IgD-negative memory B cell (primary cell): ENCODE results near the gene CCM2. TPM values are rescaled to one million over a fixed set of nuclear protein-coding genes. Genes with fewer than 3 reads are reported as not detected.

Source experiments
- H3K27ac Mint-ChIP-seq, 3 donors: one replicate each; pipeline ENCODE4 v1.8.0; 2020 to 2022; ENCODE audit warnings: mild to moderate bottlenecking in 3 of 3, mixed read lengths in 3 of 3, moderate library complexity in 1 of 3
- H3K27me3 Mint-ChIP-seq: one replicate; pipeline ENCODE4 v1.8.0; 2021; ENCODE audit warnings: mixed read lengths
- H3K36me3 Mint-ChIP-seq: one replicate; pipeline ENCODE4 v1.8.0; 2020; ENCODE audit warnings: mild to moderate bottlenecking, mixed read lengths
- H3K4me1 Mint-ChIP-seq, 3 donors: one replicate each; pipeline ENCODE4 v1.8.0; 2020 to 2022; ENCODE audit warnings: mixed read lengths in 3 of 3, mild to moderate bottlenecking in 1 of 3
- H3K4me3 Mint-ChIP-seq, 4 donors: one replicate each; pipeline ENCODE4 v1.8.0; 2020 to 2022; ENCODE audit warnings: mild to moderate bottlenecking in 4 of 4, mixed read lengths in 4 of 4, moderate library complexity in 3 of 4
- H3K9me3 Mint-ChIP-seq, 3 donors: one replicate each; pipeline ENCODE4 v1.8.0; 2020 to 2021; ENCODE audit warnings: mixed read lengths in 3 of 3, mild to moderate bottlenecking in 1 of 3
- polyA plus RNA-seq: library from polyadenylated mRNA; unstranded; fragments of 300-500 nt; fragmentation: Illumina TruSeq; gene quantifications from one replicate; pipeline ENCODE4 v1.2.3, GENCODE V29; 2021

The CCM2 gene
- polyA plus RNA-seq, 1 donor from 2014 or later = 81.8 TPM

DNA sequence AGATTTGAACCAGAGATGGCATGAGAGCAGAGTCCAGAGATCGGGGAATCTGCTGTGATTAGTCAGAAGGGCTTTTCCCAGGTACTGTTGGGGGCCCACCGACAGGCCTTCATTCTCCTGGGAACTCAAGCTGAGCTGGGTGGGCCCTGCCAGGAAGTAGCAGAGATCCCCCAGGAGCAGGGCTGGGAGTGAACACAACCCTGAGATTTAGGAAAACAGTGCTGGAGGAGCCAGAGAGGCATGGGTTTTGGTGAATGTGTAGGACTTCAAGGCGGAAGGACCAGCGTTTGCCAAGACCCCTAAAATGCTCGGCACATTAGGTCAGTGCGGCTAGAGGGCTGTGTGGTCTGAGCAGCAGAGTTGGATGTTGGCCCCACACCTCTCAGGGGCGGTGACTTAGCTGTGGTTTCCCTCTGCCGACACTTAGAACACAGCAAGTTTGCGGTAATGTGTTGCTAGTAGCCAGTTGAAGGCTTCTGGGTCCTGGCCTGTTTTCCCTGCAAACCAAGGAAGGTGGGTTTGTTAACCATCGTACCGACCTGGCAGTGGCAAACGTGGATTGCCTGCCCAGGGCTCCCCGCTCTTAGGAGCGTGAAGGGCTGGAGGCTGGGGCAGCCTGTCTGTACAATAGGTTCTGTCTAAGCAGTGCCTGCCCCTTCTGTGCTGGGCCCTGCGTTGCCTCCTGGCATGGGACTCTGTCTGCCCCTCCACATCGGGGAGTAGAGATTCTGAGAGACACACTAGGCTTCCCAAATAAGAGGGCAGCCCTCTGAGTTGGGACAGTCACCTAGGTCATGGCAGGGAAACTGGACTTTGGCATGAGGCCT is 74.7 kb downstream of the CCM2 start:
- Mint-ChIP-seq H3K9me3 (no peaks in the 10 kb centered on the region), H3K4me1 (peaks cover 0 to 3% (median 3%) of the 10 kb centered on the region in 3 donors), H3K27ac (no peak overlapping the region), H3K27me3 (no peaks in the 10 kb centered on the region), H3K4me3 (no peak overlapping the region), H3K36me3 (no peaks in the 10 kb centered on the region)

DNA sequence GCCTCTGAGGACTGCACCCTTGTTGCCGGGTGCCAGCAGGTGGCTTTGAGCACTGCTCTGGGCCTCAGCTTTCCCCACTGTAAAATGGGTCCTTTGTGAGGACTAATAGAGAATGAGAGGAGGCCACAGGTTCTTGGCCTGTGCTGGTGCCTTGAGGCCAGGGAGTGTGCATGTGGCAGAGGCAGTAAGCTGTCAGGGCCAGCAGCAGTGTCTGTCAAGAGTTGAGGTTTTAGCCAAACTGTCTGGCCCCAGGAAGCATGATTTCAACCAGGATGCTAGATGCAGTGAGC is 75.3 kb downstream of the CCM2 start:
- Mint-ChIP-seq H3K27ac (no peak overlapping the region), H3K9me3 (no peaks in the 10 kb centered on the region), H3K4me1 (peaks cover 0 to 3% (median 3%) of the 10 kb centered on the region in 3 donors), H3K36me3 (no peaks in the 10 kb centered on the region), H3K27me3 (no peaks in the 10 kb centered on the region), H3K4me3 (no peak overlapping the region)

DNA sequence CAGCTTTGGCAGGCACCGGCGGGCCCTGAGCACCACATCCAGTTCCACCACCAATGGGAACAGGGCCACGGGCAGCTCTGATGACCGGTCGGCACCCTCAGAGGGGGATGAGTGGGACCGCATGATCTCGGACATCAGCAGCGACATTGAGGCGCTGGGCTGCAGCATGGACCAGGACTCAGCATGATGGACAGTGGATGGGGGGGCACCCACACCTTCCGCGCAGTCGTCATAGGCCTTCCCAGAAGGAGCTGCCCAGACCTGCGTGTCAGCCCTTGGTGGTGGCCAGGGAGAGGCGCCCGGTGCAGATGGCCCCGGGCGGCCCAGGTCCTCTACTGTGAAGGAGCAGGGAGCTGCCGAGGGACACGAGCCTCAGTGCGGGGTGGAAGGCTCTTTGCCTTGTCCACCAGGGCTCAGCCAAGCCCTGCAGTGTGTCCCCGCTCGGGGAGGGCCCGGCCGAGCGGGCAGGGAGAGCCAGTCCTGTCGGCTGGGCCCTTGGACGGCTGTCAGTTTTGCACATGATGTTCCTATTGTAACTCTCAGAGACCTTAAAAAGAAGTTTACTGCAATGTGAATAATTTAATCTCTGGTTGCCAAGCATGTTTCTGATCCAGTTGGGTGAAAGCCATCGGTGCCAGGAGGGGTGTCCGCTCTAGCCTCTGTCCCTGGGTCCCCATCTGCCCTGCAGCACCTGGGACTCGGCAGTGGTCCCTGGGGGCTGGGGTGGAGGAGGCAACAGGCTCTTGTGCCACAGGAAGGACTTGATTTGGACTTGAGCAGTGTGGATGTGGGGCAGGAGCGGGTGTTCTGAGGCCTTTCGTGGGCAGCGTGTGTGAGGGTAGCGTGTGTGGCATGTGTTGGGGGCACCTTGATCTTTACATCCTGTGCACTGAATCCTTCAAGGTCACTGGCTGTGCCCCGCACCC is 76.1 kb downstream of the CCM2 start:
- H3K27me3 Mint-ChIP-seq = no peaks in the 10 kb centered on the region
- peak overlapping the region in 1 of 3 donors; percentile 39 for H3K27ac Mint-ChIP-seq
- H3K9me3 Mint-ChIP-seq = no peaks in the 10 kb centered on the region
- H3K36me3 Mint-ChIP-seq = no peaks in the 10 kb centered on the region
- no peak overlapping the region for H3K4me3 Mint-ChIP-seq
- peaks cover 0 to 3% (median 3%) of the 10 kb centered on the region in 3 donors for H3K4me1 Mint-ChIP-seq

DNA sequence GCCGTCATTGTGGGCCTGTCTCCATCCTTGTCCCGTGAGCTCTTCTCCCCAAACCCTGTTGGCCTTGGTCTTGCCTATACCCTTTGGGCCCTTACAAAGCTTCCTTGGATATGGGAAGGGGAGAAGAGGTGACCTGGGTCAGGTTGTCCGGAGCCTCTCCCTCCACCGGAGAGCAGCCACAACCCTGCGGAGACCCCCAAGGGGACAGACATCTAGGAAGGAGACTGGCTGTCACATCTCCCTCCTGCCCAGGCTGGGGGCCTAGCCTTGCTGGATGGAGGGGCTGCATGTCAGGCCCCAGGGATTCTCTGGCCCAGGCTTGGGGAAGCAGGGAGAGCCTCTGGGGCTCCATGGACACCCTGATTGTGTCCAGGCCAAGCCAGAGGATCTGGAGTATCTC is 76.9 kb downstream of the CCM2 start:
- Mint-ChIP-seq H3K27ac (peak overlapping the region in 1 of 3 donors; percentile 39), H3K36me3 (no peaks in the 10 kb centered on the region), H3K27me3 (no peaks in the 10 kb centered on the region), H3K9me3 (no peaks in the 10 kb centered on the region), H3K4me3 (no peak overlapping the region), H3K4me1 (peaks cover 0 to 3% (median 0%) of the 10 kb centered on the region in 3 donors)

DNA sequence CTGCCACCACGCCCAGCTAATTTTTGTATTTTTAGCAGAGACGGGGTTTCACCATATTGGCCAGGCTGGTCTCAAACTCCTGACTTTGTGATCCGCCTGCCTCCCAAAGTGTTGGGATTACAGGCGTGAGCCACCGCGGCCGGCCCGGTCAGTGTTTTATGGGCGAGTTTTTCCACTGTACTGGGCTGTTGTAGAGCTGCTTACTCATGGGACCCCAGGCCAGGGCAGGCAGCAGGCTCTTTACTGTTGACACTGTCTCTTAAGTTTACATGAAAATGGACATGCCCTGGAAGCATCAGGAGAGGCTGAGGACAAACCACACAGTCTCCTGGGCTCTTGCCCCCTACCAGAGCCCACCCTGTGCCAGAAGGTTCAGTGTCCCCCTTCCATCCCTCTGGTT is 77.6 kb downstream of the CCM2 start:
- H3K4me1 Mint-ChIP-seq = peaks cover 0 to 3% (median 0%) of the 10 kb centered on the region in 3 donors
- H3K36me3 Mint-ChIP-seq = no peaks in the 10 kb centered on the region
- no peaks in the 10 kb centered on the region for H3K9me3 Mint-ChIP-seq
- no peaks in the 10 kb centered on the region for H3K27me3 Mint-ChIP-seq
- H3K27ac Mint-ChIP-seq = no peak overlapping the region
- H3K4me3 Mint-ChIP-seq = no peak overlapping the region

DNA sequence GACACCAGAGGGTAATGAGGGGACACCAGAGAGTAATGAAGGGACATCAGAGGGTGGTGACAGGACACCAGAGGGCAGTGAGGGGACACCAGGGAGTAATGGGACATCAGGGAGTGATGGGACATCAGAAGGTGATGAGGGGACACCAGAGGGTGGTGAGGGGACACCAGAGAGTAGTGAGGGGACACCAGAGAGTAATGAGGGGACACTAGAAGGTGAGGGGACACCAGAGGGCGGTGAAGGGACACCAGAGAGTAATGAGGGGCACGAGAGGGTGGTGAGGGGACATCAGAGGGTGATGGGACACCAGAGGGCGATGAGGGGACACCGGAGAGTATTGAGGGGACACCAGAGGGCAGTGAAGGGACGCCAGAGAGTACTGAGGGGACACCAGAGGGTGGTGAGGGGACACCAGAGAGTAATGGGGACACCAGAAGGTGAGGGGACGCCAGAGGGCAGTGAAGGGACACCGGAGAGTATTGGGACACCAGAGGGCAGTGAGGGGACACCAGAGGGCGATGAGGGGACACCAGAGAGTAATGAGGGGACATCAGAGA is 78.2 kb downstream of the CCM2 start:
- no peak overlapping the region for H3K4me3 Mint-ChIP-seq
- H3K9me3 Mint-ChIP-seq = no peaks in the 10 kb centered on the region
- peaks cover 0 to 3% (median 0%) of the 10 kb centered on the region in 3 donors for H3K4me1 Mint-ChIP-seq
- H3K27ac Mint-ChIP-seq = peak overlapping the region in 1 of 3 donors; percentile 86
- no peaks in the 10 kb centered on the region for H3K36me3 Mint-ChIP-seq
- no peaks in the 10 kb centered on the region for H3K27me3 Mint-ChIP-seq

DNA sequence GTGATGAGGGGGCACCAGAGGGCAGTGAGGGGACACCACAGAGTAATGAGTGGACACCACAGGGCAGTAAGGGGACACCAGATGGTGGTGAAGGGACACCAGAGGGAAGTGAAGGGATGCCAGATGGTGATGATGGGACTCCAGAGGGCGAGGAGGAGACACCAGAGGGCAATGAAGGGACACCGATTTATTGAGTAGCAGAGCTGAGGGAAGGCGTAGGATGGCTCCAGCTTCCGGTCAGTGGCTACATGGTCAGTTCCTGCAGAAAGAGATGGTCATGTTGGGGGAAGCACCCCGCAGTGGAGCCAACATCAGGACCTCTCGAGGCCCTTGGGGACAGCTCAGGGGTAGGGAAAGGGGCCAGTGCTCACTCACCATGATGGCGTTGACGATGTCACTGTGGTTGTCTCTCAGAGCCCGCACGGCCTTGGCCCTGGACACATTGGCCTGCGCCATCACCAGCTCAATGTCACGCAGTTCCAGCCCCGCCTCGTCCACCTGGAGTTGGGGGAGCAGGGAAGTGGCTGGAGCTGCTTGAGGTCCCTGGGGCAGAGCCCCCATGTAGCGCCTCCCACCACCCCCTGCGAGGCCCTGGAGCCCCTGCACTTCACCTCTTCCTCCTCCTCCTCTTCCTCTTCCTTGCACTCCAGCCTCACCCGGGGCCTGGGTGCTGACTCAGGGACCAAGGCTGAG is 80.4 kb downstream of the CCM2 start:
- peaks cover 0 to 3% (median 0%) of the 10 kb centered on the region in 3 donors for H3K4me1 Mint-ChIP-seq

DNA sequence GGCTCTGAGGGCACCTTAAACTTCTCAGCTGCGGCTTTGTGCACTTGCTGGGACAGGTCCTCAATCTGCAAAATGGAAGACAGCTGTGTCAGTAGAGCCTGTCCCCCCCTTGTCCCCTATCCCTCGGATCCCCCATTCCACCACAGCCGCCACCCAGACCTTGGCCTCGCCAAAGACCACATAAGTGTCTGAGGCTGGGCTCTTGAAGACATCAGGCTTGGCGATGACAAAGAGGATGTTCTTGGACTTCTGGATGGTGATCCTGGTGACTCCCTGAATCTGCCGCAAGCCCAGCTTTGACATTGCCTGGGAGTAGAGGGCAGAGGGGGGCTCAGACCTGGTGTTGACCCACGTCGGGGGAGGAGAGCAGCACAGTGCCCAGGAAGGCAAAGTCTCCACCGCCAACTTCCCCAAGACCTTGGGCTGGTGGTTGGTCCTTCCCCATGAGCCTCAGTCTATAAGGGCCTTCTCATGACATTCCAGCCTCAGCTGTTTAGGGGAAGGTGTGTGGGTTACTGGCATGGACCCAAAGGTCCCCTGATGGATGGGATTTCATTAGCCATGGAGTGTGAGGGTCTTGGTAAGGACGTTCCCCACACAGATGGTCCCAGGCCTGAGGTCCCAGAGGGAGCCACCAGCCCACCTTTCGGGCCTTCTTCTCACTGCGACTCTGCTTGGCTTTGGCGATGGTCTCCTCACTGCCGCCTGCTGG is 81.1 kb downstream of the CCM2 start:
- Mint-ChIP-seq H3K36me3 (no peaks in the 10 kb centered on the region), H3K9me3 (no peaks in the 10 kb centered on the region), H3K4me3 (no peak overlapping the region), H3K27ac (peak overlapping the region in 2 of 3 donors; percentile 16 to 47), H3K4me1 (peaks cover 0 to 3% (median 0%) of the 10 kb centered on the region in 3 donors), H3K27me3 (no peaks in the 10 kb centered on the region)

More for the DNA sequence above, 80.4 kb downstream of the CCM2 start:
- H3K27ac Mint-ChIP-seq = peak overlapping the region in 1 of 3 donors; percentile 84
- H3K36me3 Mint-ChIP-seq = no peaks in the 10 kb centered on the region
- H3K27me3 Mint-ChIP-seq = no peaks in the 10 kb centered on the region
- H3K9me3 Mint-ChIP-seq = no peaks in the 10 kb centered on the region
- peak overlapping the region in 1 of 4 donors; percentile 17 for H3K4me3 Mint-ChIP-seq

DNA sequence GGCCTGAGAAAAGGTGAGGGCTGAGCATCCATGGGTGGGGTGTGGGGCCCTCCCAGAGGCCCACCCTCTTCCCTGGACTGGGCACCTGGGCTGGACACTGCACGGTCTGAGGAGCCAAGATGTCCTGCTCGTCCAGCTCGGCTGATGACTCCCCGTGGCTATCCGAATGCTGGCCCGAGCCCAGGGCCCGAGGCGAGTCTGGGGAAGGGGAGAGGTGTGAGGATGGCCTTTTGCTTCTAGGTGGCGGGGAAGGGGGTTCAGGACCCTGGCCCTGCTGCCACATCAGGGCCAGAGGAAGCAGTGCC is 81.6 kb downstream of the CCM2 start:
- Mint-ChIP-seq H3K27me3 (no peaks in the 10 kb centered on the region), H3K36me3 (no peaks in the 10 kb centered on the region), H3K4me3 (no peak overlapping the region), H3K27ac (no peak overlapping the region), H3K9me3 (no peaks in the 10 kb centered on the region), H3K4me1 (peaks cover 0 to 3% (median 0%) of the 10 kb centered on the region in 3 donors)

DNA sequence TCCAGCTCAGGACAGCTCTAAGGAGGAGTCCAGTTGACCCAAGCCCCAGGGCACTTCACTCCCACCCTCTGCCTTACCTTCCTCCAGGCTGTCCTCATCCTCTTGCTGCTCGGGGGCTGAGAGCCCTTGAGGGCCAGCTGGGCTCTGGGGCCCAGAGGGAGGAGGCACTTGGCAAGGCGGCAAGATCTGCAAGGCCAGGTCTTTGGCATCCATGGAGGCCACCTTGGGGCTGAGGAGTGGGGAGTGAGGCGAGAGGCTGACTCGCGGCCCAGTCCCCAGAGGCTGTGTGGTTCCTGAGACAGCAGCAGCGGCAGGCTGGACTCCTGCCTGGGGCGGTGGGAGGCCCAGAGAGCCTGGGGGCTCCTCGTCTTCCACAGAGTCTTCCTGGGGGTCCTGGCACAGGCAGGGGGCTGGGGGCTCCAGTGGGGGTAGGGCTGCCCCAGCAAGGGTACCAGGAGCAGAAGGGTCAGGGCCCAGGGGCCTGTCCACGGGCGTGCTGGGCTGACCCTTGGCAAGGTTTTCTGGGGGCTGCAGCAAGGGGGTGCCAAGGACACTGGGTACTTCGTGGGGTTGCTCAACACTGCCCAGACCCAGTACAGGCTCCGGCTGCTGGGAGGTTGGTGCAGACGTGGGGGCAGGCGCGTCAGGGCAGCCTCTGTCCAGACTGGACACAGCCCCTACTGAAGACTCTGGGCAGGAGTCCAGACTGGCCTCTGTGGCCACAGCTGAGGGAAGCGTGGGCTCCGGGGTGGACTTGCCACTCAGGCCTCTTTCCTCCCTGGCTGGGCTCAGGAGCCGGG is 82.2 kb downstream of the CCM2 start:
- H3K27ac Mint-ChIP-seq = no peak overlapping the region

DNA sequence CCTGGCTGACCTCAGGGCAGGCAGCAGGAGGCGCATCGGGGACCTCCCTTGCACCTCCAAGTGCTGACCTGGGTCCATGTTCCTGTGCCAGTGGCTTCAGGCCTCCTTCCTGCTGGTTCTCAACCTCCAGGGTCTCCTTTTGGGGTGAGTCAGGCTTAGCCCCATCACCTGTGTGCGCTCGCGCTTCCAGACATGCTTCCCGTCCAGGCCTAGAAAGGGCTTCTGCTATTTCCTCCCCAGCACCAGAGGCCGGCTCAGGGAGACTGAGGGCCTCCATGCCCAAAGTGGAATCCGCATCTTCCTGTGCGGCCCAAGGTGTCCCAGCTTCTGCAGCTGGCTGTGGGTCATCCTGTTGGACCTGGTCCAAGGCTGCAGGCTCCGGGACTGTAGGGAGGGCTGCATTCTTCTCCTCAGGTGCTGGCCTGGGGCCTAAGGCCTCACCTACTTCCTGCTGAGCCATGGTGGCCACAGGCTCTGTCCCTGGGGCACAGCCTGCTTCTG is 82.9 kb downstream of the CCM2 start:
- Mint-ChIP-seq H3K9me3 (no peaks in the 10 kb centered on the region), H3K36me3 (no peaks in the 10 kb centered on the region), H3K4me3 (no peak overlapping the region), H3K27me3 (peaks cover 4% of the 10 kb centered on the region), H3K27ac (peak overlapping the region in 1 of 3 donors; percentile 35), H3K4me1 (peaks cover 0 to 3% (median 0%) of the 10 kb centered on the region in 3 donors)

More for the DNA sequence above, 82.2 kb downstream of the CCM2 start:
- Mint-ChIP-seq H3K27me3 (peaks cover 4% of the 10 kb centered on the region), H3K9me3 (no peaks in the 10 kb centered on the region), H3K4me1 (peaks cover 0 to 3% (median 0%) of the 10 kb centered on the region in 3 donors), H3K36me3 (no peaks in the 10 kb centered on the region), H3K4me3 (no peak overlapping the region)

DNA sequence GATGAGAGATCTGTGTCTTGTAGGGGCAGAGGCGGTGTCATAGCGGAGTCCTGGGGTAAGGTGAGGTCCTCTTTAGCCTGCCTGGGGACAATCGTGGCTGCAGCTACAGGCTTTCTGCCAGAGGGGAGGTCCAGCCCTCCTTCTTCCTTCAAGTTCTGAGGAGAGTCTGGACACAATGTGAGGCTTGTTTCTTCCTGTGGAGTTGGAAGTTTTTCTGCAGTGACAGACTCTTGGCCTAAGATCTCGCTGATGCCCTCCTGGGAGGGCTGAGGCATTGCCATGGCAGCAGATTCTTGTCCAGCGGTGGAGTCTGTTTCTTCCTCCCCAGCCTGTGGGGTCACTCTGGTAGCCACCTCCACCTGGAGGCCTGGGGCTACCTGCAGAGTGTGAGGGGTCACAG is 84.3 kb downstream of the CCM2 start:
- Mint-ChIP-seq H3K4me3 (peak overlapping the region in 1 of 4 donors; percentile 12), H3K4me1 (peaks cover under 1 to 2% (median under 1%) of the 10 kb centered on the region in 3 donors), H3K27me3 (peaks cover 13% of the 10 kb centered on the region), H3K27ac (no peak overlapping the region), H3K36me3 (no peaks in the 10 kb centered on the region), H3K9me3 (no peaks in the 10 kb centered on the region)

DNA sequence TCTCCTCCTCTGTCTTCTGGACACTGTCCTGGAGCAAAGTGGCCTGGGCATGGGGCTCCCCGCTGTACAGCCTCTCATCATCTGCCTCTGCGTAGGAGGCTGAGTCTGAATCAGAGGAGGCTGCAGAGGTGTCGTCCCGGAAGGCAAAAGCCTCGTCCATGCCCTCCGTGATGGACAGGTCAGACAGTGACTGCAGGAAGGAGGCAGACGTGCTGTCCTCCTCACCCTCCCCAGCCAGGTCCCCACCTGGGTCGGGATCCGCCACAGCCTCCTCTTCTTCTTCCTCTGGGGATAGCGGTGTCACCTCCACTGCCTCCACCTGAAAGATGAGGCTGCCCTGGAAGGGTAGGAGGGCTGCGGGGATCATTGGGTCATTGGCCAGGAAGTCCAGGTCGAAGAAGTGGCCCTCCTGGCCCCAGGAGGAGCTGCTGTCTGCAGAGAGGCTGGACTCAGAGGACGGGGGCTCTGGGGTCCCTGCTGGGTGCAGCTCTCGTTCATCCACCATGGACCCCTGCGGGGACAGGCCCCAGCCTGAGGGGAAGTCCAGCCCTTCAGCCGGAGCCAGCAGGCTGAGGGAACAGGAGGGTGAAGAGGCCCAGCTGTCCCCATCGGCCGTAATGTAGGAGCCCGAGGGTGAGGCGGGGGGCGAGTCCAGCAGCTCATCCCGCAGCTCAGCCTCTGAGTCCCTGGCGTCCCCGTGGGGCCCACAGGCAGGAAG is 85.1 kb downstream of the CCM2 start:
- Mint-ChIP-seq H3K4me3 (no peak overlapping the region), H3K27me3 (peaks cover 19% of the 10 kb centered on the region), H3K36me3 (no peaks in the 10 kb centered on the region), H3K9me3 (no peaks in the 10 kb centered on the region), H3K4me1 (peaks cover 3 to 9% (median 4%) of the 10 kb centered on the region in 3 donors), H3K27ac (no peak overlapping the region)
